ENCODE measurements around the gene TNFRSF12A. TPM values are rescaled to one million over a fixed set of nuclear protein-coding genes. Genes with fewer than 3 reads are reported as not detected.

The TNFRSF12A gene
- total and polyA plus RNA-seq, 9 of the 15 experiments (the other 6 are each of a cell fraction or from before 2014, with no cell fraction given), result 0.41 to 61.8 (median 26.5) TPM

DNA sequence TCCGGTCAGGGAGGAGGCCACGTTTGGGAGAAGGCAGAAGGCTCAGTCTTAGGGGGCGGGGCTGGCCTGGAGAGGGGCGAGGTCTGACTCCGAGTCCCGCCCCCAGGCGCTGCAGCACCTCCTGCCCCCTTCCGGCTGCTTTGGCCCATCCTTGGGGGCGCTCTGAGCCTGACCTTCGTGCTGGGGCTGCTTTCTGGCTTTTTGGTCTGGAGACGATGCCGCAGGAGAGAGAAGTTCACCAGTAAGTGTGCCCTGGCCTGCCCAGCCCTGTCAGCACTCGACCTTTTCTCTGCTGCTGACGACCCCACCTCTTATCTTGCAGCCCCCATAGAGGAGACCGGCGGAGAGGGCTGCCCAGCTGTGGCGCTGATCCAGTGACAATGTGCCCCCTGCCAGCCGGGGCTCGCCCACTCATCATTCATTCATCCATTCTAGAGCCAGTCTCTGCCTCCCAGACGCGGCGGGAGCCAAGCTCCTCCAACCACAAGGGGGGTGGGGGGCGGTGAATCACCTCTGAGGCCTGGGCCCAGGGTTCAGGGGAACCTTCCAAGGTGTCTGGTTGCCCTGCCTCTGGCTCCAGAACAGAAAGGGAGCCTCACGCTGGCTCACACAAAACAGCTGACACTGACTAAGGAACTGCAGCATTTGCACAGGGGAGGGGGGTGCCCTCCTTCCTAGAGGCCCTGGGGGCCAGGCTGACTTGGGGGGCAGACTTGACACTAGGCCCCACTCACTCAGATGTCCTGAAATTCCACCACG lies 1.5 kb downstream of the TNFRSF12A start (continued):
- TF ChIP-seq MTA2 (IDR thresholded peaks at IDR 0.05; ENCODE audit: low read depth), result no peak
- TF ChIP-seq ATF4 (CRISPR knock-in tag; IDR thresholded peaks at IDR 0.05), result no peak
- no peak for TF ChIP-seq IFI16 (CRISPR knock-in tag; IDR thresholded peaks at IDR 0.05)

DNA sequence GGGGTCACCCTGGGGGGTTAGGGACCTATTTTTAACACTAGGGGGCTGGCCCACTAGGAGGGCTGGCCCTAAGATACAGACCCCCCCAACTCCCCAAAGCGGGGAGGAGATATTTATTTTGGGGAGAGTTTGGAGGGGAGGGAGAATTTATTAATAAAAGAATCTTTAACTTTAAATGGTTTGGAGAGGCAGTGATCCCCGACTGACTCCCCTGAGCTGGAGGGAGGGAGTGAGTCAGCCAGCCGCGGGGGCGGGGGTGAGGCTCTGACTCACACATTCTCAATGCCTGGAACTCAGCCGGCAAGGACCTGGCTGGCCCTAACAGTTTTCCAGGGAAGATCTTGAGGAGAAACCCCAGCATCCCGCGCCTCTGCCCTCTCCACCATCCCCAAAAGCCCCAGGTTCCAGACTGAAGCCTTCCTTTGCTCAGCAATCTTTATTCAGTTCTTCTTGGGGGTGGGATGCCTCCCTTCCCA lies 2.1 kb downstream of the TNFRSF12A start:
- H3K27ac ChIP-seq (ENCODE audit: extremely low read depth, low read depth, low read length), result peak overlapping the region; percentile 90
- H3K4me3 ChIP-seq, result peak overlapping the region; percentile 82
- peak overlapping the region; percentile 83 for H3K4me2 ChIP-seq (ENCODE audit: insufficient read depth, low read length)
- DNase-seq (ENCODE audit: extremely low read depth in 1 of 4, low spot score in 3 of 4) (peak; percentile 50 to 92 (median 67)), FAIRE-seq (peak; percentile 93), ATAC-seq (peak; percentile 67)
- ChIA-PET POLR2A (interaction anchor here (0.6 to 2.7 kb wide), 9 partner anchors 9 to 554 kb away, joined by 3 to 13 read pairs (median 3); partner anchors contain the start of gene FLYWCH1), CTCF (ENCODE audit: low intra/inter-chr PET ratio) (no interaction called here)
- H3K79me2 ChIP-seq (ENCODE audit: control insufficient read depth, insufficient read depth, low read length), result peaks cover 42% of the 10 kb centered on the region
- peaks cover 36% of the 10 kb centered on the region; the same call in 2 of the 3 replicates for H3K36me3 ChIP-seq (ENCODE audit: control insufficient read depth, insufficient read depth, low read length)
- WGBS (ENCODE audit: insufficient coverage, low coverage, missing lambda C conversion rate), result under 1% methylated on average over 8 of the region's 8 CpGs
- in situ Hi-C loops (cut with MboI) (no loop called here), intact Hi-C loops (cut with micrococcal nuclease) (loop anchor here (10.0 kb wide), 1 partner anchor 57 kb away; the partner anchor contains the start of genes KREMEN2 and PAQR4)
- H2AFZ ChIP-seq (ENCODE audit: low read depth, low read length), result no peak overlapping the region
- H3K4me1 ChIP-seq (replicated peaks in 1 of 2; ENCODE audit: control insufficient read depth in 2 of 2, insufficient read depth in 2 of 2, low read length in 2 of 2), result peaks cover 29 to 87% of the 10 kb centered on the region in 2 experiments
- BruUV-seq (replicated peaks), result no TSS peak
- no peaks in the 10 kb centered on the region for H3K27me3 ChIP-seq (ENCODE audit: control insufficient read depth in 2 of 2, insufficient read depth in 2 of 2, low read length in 2 of 2)
- H3K9ac ChIP-seq (ENCODE audit: insufficient read depth in 1 of 2, low read depth in 2 of 2, low read length in 2 of 2), result peak overlapping the region; percentile 88 to 95
- H4K20me1 ChIP-seq (replicated peaks; ENCODE audit: control insufficient read depth, insufficient read depth, low read length), result peaks cover 28% of the 10 kb centered on the region
- no peaks in the 10 kb centered on the region for H3K9me3 ChIP-seq (replicated peaks; ENCODE audit: control insufficient read depth, insufficient read depth, low read depth, low read length)
- peaks cover 2% of the 10 kb centered on the region for H3K9me1 ChIP-seq (ENCODE audit: control insufficient read depth, insufficient read depth, low read length)
- TF ChIP-seq POLR2AphosphoS2 (IDR thresholded peaks at IDR 0.05; ENCODE audit: low read length), result peak; percentile 1; the same call in 1 of the 2 replicates
- peak in 1 of 2 experiments; percentile 53; a peak in 1 of 4 replicates for TF ChIP-seq SIN3A (IDR thresholded peaks at IDR 0.05; ENCODE audit: borderline replicate concordance in 2 of 2, control insufficient read depth in 1 of 2, low read depth in 2 of 2, low read length in 2 of 2)
- TF ChIP-seq RCOR1 (IDR thresholded peaks at IDR 0.05; ENCODE audit: borderline replicate concordance in 1 of 2, low read depth in 2 of 2, low read length in 2 of 2), result 0 out of 4 replicates have a peak, but pooled peaks of 1 of the 2 experiments have one; percentile 46
- TF ChIP-seq HMGN3 (IDR thresholded peaks at IDR 0.05; ENCODE audit: borderline replicate concordance, extremely low read depth, insufficient read length, low read depth, low read length), result peak; percentile 46
- peak; percentile 54 for TF ChIP-seq NFE2 (IDR thresholded peaks at IDR 0.05; ENCODE audit: low read depth)
- peak; percentile 98 for TF ChIP-seq JUN (IDR thresholded peaks at IDR 0.05; ENCODE audit: borderline replicate concordance, low read depth, low read length)
- TF ChIP-seq JUN (CRISPR knock-in tag; IDR thresholded peaks at IDR 0.05; ENCODE audit: borderline replicate concordance), result no peak
- TF ChIP-seq DACH1 (IDR thresholded peaks at IDR 0.05; ENCODE audit: partially characterized antibody), result peak; percentile 6
- peak; percentile 49; the same call in 1 of the 2 replicates for TF ChIP-seq EP300 (IDR thresholded peaks at IDR 0.05; ENCODE audit: low read length)
- peak; percentile 95 for TF ChIP-seq ATF3 (IDR thresholded peaks at IDR 0.05)
- TF ChIP-seq ATF3 (CRISPR knock-in tag; conservative IDR thresholded peaks at IDR 0.05), result peak; percentile 94
- TF ChIP-seq TEAD1 (CRISPR knock-in tag; IDR thresholded peaks at IDR 0.05), result peak; percentile 35 to 95; a peak in 2 of 4 replicates
- TF ChIP-seq TBL1XR1 (IDR thresholded peaks at IDR 0.05; ENCODE audit: low read length in 2 of 2), result peak in 1 of 2 experiments; percentile 44; a peak in 1 of 4 replicates
- TF ChIP-seq DPF2 (IDR thresholded peaks at IDR 0.05), result peak; percentile 93

Data from K562 (cell line).